GM19043 (cell line): ENCODE measurements around the gene NEAT1.

Experiments
- ATAC-seq: cut with Tn5 transposase; IDR thresholded peaks from one replicate; pipeline ENCODE4 v1.9.1; 2021; ENCODE audit warnings: low read depth; ENCODE audit not compliant: unreplicated experiment

The NEAT1 gene

GRCh38 chr11:65478388-65479183, 56.0 kb downstream of the NEAT1 start:
- ATAC-seq, result no peak

- no peak for ATAC-seq
Observed at GRCh38 chr11:65479184-65480145, 56.9 kb downstream of the NEAT1 start.

GRCh38 chr11:65482306-65482850, 59.8 kb downstream of the NEAT1 start:
- no peak for ATAC-seq

- ATAC-seq, result no peak
Observed at GRCh38 chr11:65485920-65486219, 63.3 kb downstream of the NEAT1 start.

- no peak for ATAC-seq
Observed at GRCh38 chr11:65486570-65487466, 64.2 kb downstream of the NEAT1 start.

GRCh38 chr11:65487467-65488272, 65.1 kb downstream of the NEAT1 start:
- peak; percentile 40 for ATAC-seq

GRCh38 chr11:65488273-65489034, 65.9 kb downstream of the NEAT1 start:
- ATAC-seq, result no peak

GRCh38 chr11:65489035-65489705, 66.6 kb downstream of the NEAT1 start:
- no peak for ATAC-seq

- ATAC-seq, result no peak
Observed at GRCh38 chr11:65489706-65490320, 67.2 kb downstream of the NEAT1 start.

- no peak for ATAC-seq
Observed at GRCh38 chr11:65491163-65491465, 68.5 kb downstream of the NEAT1 start.

GRCh38 chr11:65491614-65492386, 69.2 kb downstream of the NEAT1 start:
- ATAC-seq, result no peak

- no peak for ATAC-seq
Observed at GRCh38 chr11:65492387-65492636, 69.7 kb downstream of the NEAT1 start.

- no peak for ATAC-seq
Observed at GRCh38 chr11:65492637-65493366, 70.2 kb downstream of the NEAT1 start.

- ATAC-seq, result no peak
Observed at GRCh38 chr11:65493367-65494176, 71.0 kb downstream of the NEAT1 start.
